HG02759 (cell line): ENCODE measurements around the gene ERC2.

Source experiments
- ATAC-seq: cut with Tn5 transposase; IDR thresholded peaks from one replicate; pipeline ENCODE4 v1.9.1; 2021; ENCODE audit warnings: mild to moderate bottlenecking, moderate library complexity; ENCODE audit not compliant: unreplicated experiment

The ERC2 gene

GRCh38 chr3:55615039-55615693 lies 853.1 kb downstream of the ERC2 start:
- no peak for ATAC-seq

- ATAC-seq: no peak
Measured at GRCh38 chr3:55611121-55611520, 857.1 kb downstream of the ERC2 start.

- ATAC-seq: no peak
Measured at GRCh38 chr3:55609230-55609827, 858.9 kb downstream of the ERC2 start.

GRCh38 chr3:55608301-55608937 lies 859.8 kb downstream of the ERC2 start:
- no peak for ATAC-seq

GRCh38 chr3:55607844-55608243 lies 860.4 kb downstream of the ERC2 start:
- peak; percentile 87 for ATAC-seq

GRCh38 chr3:55607175-55607574 lies 861.1 kb downstream of the ERC2 start:
- ATAC-seq: no peak

GRCh38 chr3:55605443-55606236 lies 862.6 kb downstream of the ERC2 start:
- no peak for ATAC-seq

- no peak for ATAC-seq
Measured at GRCh38 chr3:55604846-55605245, 863.4 kb downstream of the ERC2 start.

GRCh38 chr3:55604402-55604801 lies 863.9 kb downstream of the ERC2 start:
- no peak for ATAC-seq

GRCh38 chr3:55601366-55602080 lies 866.7 kb downstream of the ERC2 start:
- ATAC-seq: no peak

- no peak for ATAC-seq
Measured at GRCh38 chr3:55598224-55598623, 870.0 kb downstream of the ERC2 start.

GRCh38 chr3:55597641-55598040 lies 870.6 kb downstream of the ERC2 start:
- ATAC-seq: no peak

- no peak for ATAC-seq
Measured at GRCh38 chr3:55596212-55596611, 872.1 kb downstream of the ERC2 start.

GRCh38 chr3:55595420-55595819 lies 872.8 kb downstream of the ERC2 start:
- no peak for ATAC-seq

GRCh38 chr3:55592572-55592971 lies 875.7 kb downstream of the ERC2 start:
- ATAC-seq: no peak

GRCh38 chr3:55591888-55592287 lies 876.4 kb downstream of the ERC2 start:
- no peak for ATAC-seq

GRCh38 chr3:55588146-55588765 lies 880.0 kb downstream of the ERC2 start:
- ATAC-seq: no peak

- no peak for ATAC-seq
Measured at GRCh38 chr3:55585856-55586255, 882.4 kb downstream of the ERC2 start.

- no peak for ATAC-seq
Measured at GRCh38 chr3:55584716-55585368, 883.4 kb downstream of the ERC2 start.

- ATAC-seq: no peak
Measured at GRCh38 chr3:55584030-55584429, 884.2 kb downstream of the ERC2 start.
